Neuronal stem cell (in vitro differentiated cells): ENCODE measurements around the gene HYAL3.

Source experiments
- DNase-seq: peaks from one replicate; pipeline ENCODE4 v3.0.0-alpha.2; 2013; ENCODE audit warnings: low spot score
- H2AFZ ChIP-seq: one replicate; pipeline ENCODE4 v1.6.1; 2013; ENCODE audit warnings: mild to moderate bottlenecking, low read length, inconsistent platforms
- H2AK5ac ChIP-seq: 2 replicates; pipeline ENCODE4 v1.6.1; 2013; ENCODE audit warnings: low read depth, mild to moderate bottlenecking, inconsistent platforms, low read length, moderate library complexity, mixed read lengths
- H2BK120ac ChIP-seq: 2 replicates; pipeline ENCODE4 v1.6.1; 2013; ENCODE audit warnings: low read depth, mild to moderate bottlenecking, inconsistent platforms, low read length, moderate library complexity, mixed read lengths
- H2BK12ac ChIP-seq: one replicate; pipeline ENCODE4 v1.6.1; 2013; ENCODE audit warnings: low read length, inconsistent platforms
- H2BK15ac ChIP-seq: 2 replicates; pipeline ENCODE4 v1.6.1; 2013; ENCODE audit warnings: mild to moderate bottlenecking, low read length, inconsistent platforms, mixed read lengths
- H2BK5ac ChIP-seq: one replicate; pipeline ENCODE4 v1.6.1; 2013; ENCODE audit warnings: inconsistent platforms, mild to moderate bottlenecking, low read length, moderate library complexity
- H3K14ac ChIP-seq: one replicate; pipeline ENCODE4 v1.6.1; 2013; ENCODE audit warnings: low read length, inconsistent platforms
- H3K18ac ChIP-seq: 2 replicates; pipeline ENCODE4 v1.6.1; 2013; ENCODE audit warnings: low read length, inconsistent platforms
- H3K23ac ChIP-seq: 2 replicates; pipeline ENCODE4 v1.6.1; 2013; ENCODE audit warnings: low read depth, mild to moderate bottlenecking, mixed read lengths, low read length, inconsistent platforms; ENCODE audit not compliant: poor library complexity
- H3K27ac ChIP-seq: replicated peaks from 3 replicates; pipeline ENCODE4 v1.5.1; 2013; ENCODE audit warnings: low read length, inconsistent platforms
- H3K27me3 ChIP-seq, 3 experiments: 2 replicates each; pipeline ENCODE4 v1.6.1; 2013; ENCODE audit warnings: low read length in 3 of 3, mild to moderate bottlenecking in 2 of 3, inconsistent platforms in 1 of 3, low read depth in 1 of 3, mixed read lengths in 1 of 3, moderate library complexity in 1 of 3; ENCODE audit not compliant: control insufficient read depth in 3 of 3, insufficient read depth in 3 of 3
- H3K36me3 ChIP-seq, 2 donors: replicated peaks in 1 of 2; 2 replicates each; pipeline ENCODE4 v1.6.1; 2013; ENCODE audit warnings: low read length in 2 of 2; ENCODE audit not compliant: control insufficient read depth in 2 of 2, insufficient read depth in 2 of 2
- H3K4ac ChIP-seq: 2 replicates; pipeline ENCODE4 v1.6.1; 2013; ENCODE audit warnings: inconsistent platforms, mild to moderate bottlenecking, low read length, moderate library complexity
- H3K4me1 ChIP-seq, 2 donors: 1 replicate in 1 of 2; 2 replicates in 1 of 2; pipeline ENCODE4 v1.6.1; 2013; ENCODE audit warnings: low read length in 2 of 2, low read depth in 1 of 2; ENCODE audit not compliant: control insufficient read depth in 2 of 2, insufficient read depth in 1 of 2
- H3K4me2 ChIP-seq: one replicate; pipeline ENCODE4 v1.6.1; 2013; ENCODE audit warnings: mild to moderate bottlenecking, low read length, inconsistent platforms; ENCODE audit not compliant: insufficient read depth, poor library complexity, severe bottlenecking
- H3K4me3 ChIP-seq, 2 donors: 2 replicates each; pipeline ENCODE4 v1.5.1; 2013; ENCODE audit warnings: low read length in 2 of 2, mild to moderate bottlenecking in 2 of 2, inconsistent platforms in 1 of 2, moderate library complexity in 1 of 2
- H3K79me1 ChIP-seq: one replicate; pipeline ENCODE4 v1.6.1; 2013; ENCODE audit warnings: low read depth, mild to moderate bottlenecking, inconsistent platforms, low read length, moderate library complexity
- H3K9ac ChIP-seq: one replicate; pipeline ENCODE4 v1.6.1; 2013; ENCODE audit warnings: mild to moderate bottlenecking, low read depth, low read length, inconsistent platforms; ENCODE audit not compliant: poor library complexity
- H3K9me3 ChIP-seq, 2 donors: replicated peaks in 1 of 2; 2 replicates each; pipeline versions ENCODE3 to v1.6.1; 2013; ENCODE audit warnings: low read length in 2 of 2, mild to moderate bottlenecking in 2 of 2, inconsistent platforms in 1 of 2, low read depth in 1 of 2, mixed read lengths in 1 of 2, moderate library complexity in 1 of 2; ENCODE audit not compliant: control insufficient read depth in 2 of 2, insufficient read depth in 1 of 2
- H4K8ac ChIP-seq: one replicate; pipeline ENCODE4 v1.6.1; 2013; ENCODE audit warnings: low read depth, mild to moderate bottlenecking, inconsistent platforms, low read length, moderate library complexity
- H4K91ac ChIP-seq: one replicate; pipeline ENCODE4 v1.6.1; 2013; ENCODE audit warnings: low read length, low read depth, mild to moderate bottlenecking, inconsistent platforms; ENCODE audit not compliant: poor library complexity
- WGBS, 2 donors: extraction: QIAGEN DNeasy Blood & Tissue Kit; methylation state at CpG; one replicate each; pipeline ENCODE4 v1.1.7; 2013; ENCODE audit warnings: missing lambda C conversion rate in 2 of 2, mixed read lengths in 1 of 2; ENCODE audit not compliant: insufficient read length in 2 of 2, insufficient replicate concordance in 1 of 2; ENCODE audit errors: extremely low coverage in 2 of 2; 5-methylcytosine and 5-hydroxymethylcytosine counted together

Gene HYAL3

GRCh38 chr3:50279255-50280016 lies 19.8 kb downstream of the HYAL3 start:
- Histone ChIP-seq H3K4me1 (peaks cover 5 to 10% of the 10 kb centered on the region in 2 donors), H2BK5ac (no peak overlapping the region), H2BK12ac (peak overlapping the region; percentile 82), H2AK5ac (peak overlapping the region; percentile 96), H4K91ac (no peak overlapping the region), H3K4me2 (no peak overlapping the region), H3K27me3 (peaks cover 3 to 27% (median 12%) of the 10 kb centered on the region in 3 experiments), H3K9ac (peak overlapping the region; percentile 12), H3K4me3 (no peak overlapping the region), H3K36me3 (no peaks in the 10 kb centered on the region), H2BK15ac (peak overlapping the region; percentile 73), H2BK120ac (no peak overlapping the region), H3K23ac (peak overlapping the region; percentile 20), H3K14ac (no peak overlapping the region), H3K9me3 (peaks cover 0 to 4% of the 10 kb centered on the region in 2 donors), H2AFZ (peak overlapping the region; percentile 68), H3K79me1 (peaks cover 4% of the 10 kb centered on the region), H3K4ac (peak overlapping the region; percentile 95), H3K18ac (no peak overlapping the region), H4K8ac (no peak overlapping the region), H3K27ac (no peak overlapping the region)
- no peak for DNase-seq
- WGBS, 2 donors, result no CpG with 5 or more reads among the region's 8 CpGs

- H3K36me3 ChIP-seq, result no peaks in the 10 kb centered on the region
- H2AFZ ChIP-seq, result peak within 1 kb of the TSS; percentile 68
- H3K4me3 ChIP-seq, result no peak within 1 kb of the TSS
- H2BK15ac ChIP-seq, result peak within 1 kb of the TSS; percentile 73
- peaks cover 4% of the 10 kb centered on the region for H3K79me1 ChIP-seq
- peak within 1 kb of the TSS; percentile 76 for H3K18ac ChIP-seq
- H3K14ac ChIP-seq, result no peak within 1 kb of the TSS
- H3K9ac ChIP-seq, result peak within 1 kb of the TSS; percentile 12
- peak within 1 kb of the TSS; percentile 96 for H2AK5ac ChIP-seq
- peak within 1 kb of the TSS; percentile 82 for H2BK12ac ChIP-seq
- no peak within 1 kb of the TSS for H3K4me2 ChIP-seq
- peaks cover 4 to 32% (median 18%) of the 10 kb centered on the region in 3 experiments for H3K27me3 ChIP-seq
- no peak within 1 kb of the TSS for H3K27ac ChIP-seq
- no peak within 1 kb of the TSS for H2BK120ac ChIP-seq
- no peak within 1 kb of the TSS for H2BK5ac ChIP-seq
- no peak within 1 kb of the TSS for H4K8ac ChIP-seq
- H4K91ac ChIP-seq, result no peak within 1 kb of the TSS
- H3K4ac ChIP-seq, result peak within 1 kb of the TSS; percentile 95
- H3K9me3 ChIP-seq, result peaks cover 0 to 4% of the 10 kb centered on the region in 2 donors
- no CpG with 5 or more reads among the region's 2 CpGs for WGBS, 2 donors
- peaks cover 5 to 10% of the 10 kb centered on the region in 2 donors for H3K4me1 ChIP-seq
- peak within 1 kb of the TSS; percentile 20 for H3K23ac ChIP-seq
- no peak for DNase-seq
Observed at GRCh38 chr3:50278880-50279224, 20.4 kb downstream of the HYAL3 start, which contains the start of gene LSMEM2. Gene LSMEM2, plus strand, starts transcription at chr3:50279087. Its CDS starts 27 bp downstream, at chr3:50279114.

- no peak overlapping the region for H3K9ac ChIP-seq
- peak overlapping the region; percentile 0 for H3K4ac ChIP-seq
- peaks cover 5 to 11% of the 10 kb centered on the region in 2 donors for H3K4me1 ChIP-seq
- no peak overlapping the region for H2BK5ac ChIP-seq
- H4K91ac ChIP-seq, result no peak overlapping the region
- peak overlapping the region; percentile 68 for H2AFZ ChIP-seq
- peak overlapping the region; percentile 76 for H3K18ac ChIP-seq
- H3K27ac ChIP-seq, result no peak overlapping the region
- H3K9me3 ChIP-seq, result peaks cover 0 to 4% of the 10 kb centered on the region in 2 donors
- peaks cover 9 to 38% (median 20%) of the 10 kb centered on the region in 3 experiments for H3K27me3 ChIP-seq
- no peaks in the 10 kb centered on the region for H3K36me3 ChIP-seq
- H2BK15ac ChIP-seq, result peak overlapping the region; percentile 73
- no peak for DNase-seq
- no peak overlapping the region for H2BK120ac ChIP-seq
- H3K4me2 ChIP-seq, result no peak overlapping the region
- H3K79me1 ChIP-seq, result peaks cover 4% of the 10 kb centered on the region
- no peak overlapping the region for H3K4me3 ChIP-seq
- H2AK5ac ChIP-seq, result peak overlapping the region; percentile 96
- H4K8ac ChIP-seq, result no peak overlapping the region
- WGBS, 2 donors, result no CpG with 5 or more reads among the region's 4 CpGs
- H3K14ac ChIP-seq, result no peak overlapping the region
- no peak overlapping the region for H3K23ac ChIP-seq
- H2BK12ac ChIP-seq, result no peak overlapping the region
Observed at GRCh38 chr3:50278123-50278879, 20.9 kb downstream of the HYAL3 start.

GRCh38 chr3:50276762-50277101 lies 22.5 kb downstream of the HYAL3 start:
- peak overlapping the region; percentile 29 for H2BK5ac ChIP-seq
- no peak for DNase-seq
- peaks cover 9 to 41% (median 24%) of the 10 kb centered on the region in 3 experiments for H3K27me3 ChIP-seq
- H2BK15ac ChIP-seq, result no peak overlapping the region
- H2AFZ ChIP-seq, result no peak overlapping the region
- H4K8ac ChIP-seq, result no peak overlapping the region
- no peak overlapping the region for H3K9ac ChIP-seq
- peak overlapping the region; percentile 84 for H2AK5ac ChIP-seq
- no peak overlapping the region for H3K14ac ChIP-seq
- H3K36me3 ChIP-seq, result no peaks in the 10 kb centered on the region
- peaks cover 9 to 13% of the 10 kb centered on the region in 2 donors for H3K4me1 ChIP-seq
- H2BK12ac ChIP-seq, result peak overlapping the region; percentile 46
- no peak overlapping the region for H3K4me3 ChIP-seq
- no peak overlapping the region for H3K27ac ChIP-seq
- peaks cover 0 to 4% of the 10 kb centered on the region in 2 donors for H3K9me3 ChIP-seq
- no peak overlapping the region for H3K23ac ChIP-seq
- peaks cover 4% of the 10 kb centered on the region for H3K79me1 ChIP-seq
- no peak overlapping the region for H2BK120ac ChIP-seq
- H4K91ac ChIP-seq, result no peak overlapping the region
- no CpG with 5 or more reads among the region's 17 CpGs for WGBS, 2 donors
- peak overlapping the region; percentile 52 for H3K18ac ChIP-seq
- H3K4me2 ChIP-seq, result no peak overlapping the region
- H3K4ac ChIP-seq, result no peak overlapping the region
